Medulla oblongata (tissue), 1 donor: Measurements from ENCODE around the gene PTPN4.
"Not testable (repeated sequence)": the region's sequence is repeated elsewhere in the genome, so short reads cannot be mapped to it uniquely, and the experiment has no call there.

Experiments
- DNase-seq: peaks from one replicate; pipeline ENCODE4 v3.0.0-alpha.2; 2015; ENCODE audit errors: extremely low spot score

The PTPN4 gene

GRCh38 chr2:119804409-119804808 lies 44.7 kb downstream of the PTPN4 start:
- not testable (repeated sequence) for DNase-seq

- no peak for DNase-seq
Observed at GRCh38 chr2:119808516-119809147, 48.9 kb downstream of the PTPN4 start.

- no peak for DNase-seq
Observed at GRCh38 chr2:119809339-119810048, 49.8 kb downstream of the PTPN4 start.

GRCh38 chr2:119810049-119810630 lies 50.4 kb downstream of the PTPN4 start:
- no peak for DNase-seq

GRCh38 chr2:119814216-119814615 lies 54.5 kb downstream of the PTPN4 start:
- no peak for DNase-seq

GRCh38 chr2:119818792-119819191 lies 59.1 kb downstream of the PTPN4 start:
- DNase-seq: no peak

DNA sequence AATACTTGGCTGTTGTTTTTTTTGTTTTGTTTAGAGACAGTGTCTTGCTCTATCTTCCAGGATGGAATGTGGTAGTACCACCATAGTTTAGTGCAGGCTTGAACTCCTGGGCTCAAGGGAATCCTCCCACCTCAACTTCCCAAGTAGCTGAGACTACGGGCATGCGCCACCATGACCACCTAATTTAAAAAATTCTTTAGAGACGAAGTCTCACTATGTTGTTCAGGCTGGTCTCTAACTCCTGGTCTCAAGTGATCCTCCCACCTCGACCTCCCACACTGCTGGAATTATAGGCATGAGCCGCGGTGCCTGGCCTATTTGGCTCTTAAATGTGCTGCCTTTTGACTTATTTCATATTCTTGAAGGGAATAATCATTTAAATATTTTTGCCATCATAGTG lies 60.1 kb downstream of the PTPN4 start:
- no peak for DNase-seq

GRCh38 chr2:119820275-119820674 lies 60.6 kb downstream of the PTPN4 start:
- no peak for DNase-seq

GRCh38 chr2:119821266-119821665 lies 61.5 kb downstream of the PTPN4 start:
- no peak for DNase-seq

GRCh38 chr2:119823734-119824334 lies 64.1 kb downstream of the PTPN4 start:
- DNase-seq: peak; percentile 41

- peak; percentile 63 for DNase-seq
Observed at GRCh38 chr2:119826370-119826961, 66.7 kb downstream of the PTPN4 start.

DNA sequence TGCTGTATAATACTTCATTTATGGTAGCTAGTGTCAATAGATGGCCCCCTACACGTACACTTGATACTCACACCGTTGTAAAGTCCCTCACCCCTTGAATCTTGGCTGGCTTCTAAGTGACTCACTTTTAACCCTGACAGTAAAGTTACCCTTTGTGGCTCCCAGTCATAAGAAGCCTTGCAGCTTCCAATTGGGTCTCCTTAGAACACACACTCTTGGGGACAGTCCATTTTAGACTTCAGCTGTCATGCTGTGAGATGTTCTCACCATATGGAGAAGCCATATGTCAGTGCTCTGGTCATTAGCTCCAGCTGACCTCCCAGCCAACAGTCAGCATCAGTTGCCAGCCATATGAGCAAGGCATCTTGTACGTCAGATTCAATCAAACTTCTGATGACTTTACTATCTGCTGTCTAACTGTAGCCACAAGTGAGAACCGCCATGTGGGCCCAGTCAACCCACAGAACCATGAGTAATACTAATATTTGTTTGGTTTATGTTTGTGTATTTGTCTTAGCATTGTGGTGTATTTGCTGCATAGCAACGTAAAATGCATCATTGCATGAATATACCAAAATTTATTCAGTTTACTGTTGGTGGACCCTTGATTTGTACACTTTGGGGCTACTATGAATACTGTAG lies 68.3 kb downstream of the PTPN4 start:
- DNase-seq: no peak

- DNase-seq: no peak
Observed at GRCh38 chr2:119836455-119837142, 76.9 kb downstream of the PTPN4 start.

DNA sequence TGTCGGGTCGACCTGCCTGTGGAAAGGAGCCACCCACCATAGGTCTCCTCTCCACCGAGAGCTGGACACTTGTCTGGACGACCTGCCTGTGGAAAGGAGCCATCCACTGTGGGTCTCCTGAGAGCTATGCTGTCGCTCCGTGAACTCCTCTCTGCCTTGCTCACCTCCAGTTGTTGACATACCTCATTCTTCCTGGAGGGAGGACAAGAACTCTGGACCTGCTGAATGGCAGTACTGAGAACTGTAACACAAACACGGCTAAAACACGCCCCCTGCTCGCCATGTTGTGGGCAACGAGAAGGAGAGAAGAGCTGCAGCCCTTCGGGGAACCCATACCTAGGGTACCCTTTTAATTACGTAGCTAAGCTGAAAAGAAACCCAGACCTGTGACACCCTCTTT lies 77.6 kb downstream of the PTPN4 start:
- DNase-seq: no peak

- no peak for DNase-seq
Observed at GRCh38 chr2:119837759-119838158, 78.0 kb downstream of the PTPN4 start.

DNA sequence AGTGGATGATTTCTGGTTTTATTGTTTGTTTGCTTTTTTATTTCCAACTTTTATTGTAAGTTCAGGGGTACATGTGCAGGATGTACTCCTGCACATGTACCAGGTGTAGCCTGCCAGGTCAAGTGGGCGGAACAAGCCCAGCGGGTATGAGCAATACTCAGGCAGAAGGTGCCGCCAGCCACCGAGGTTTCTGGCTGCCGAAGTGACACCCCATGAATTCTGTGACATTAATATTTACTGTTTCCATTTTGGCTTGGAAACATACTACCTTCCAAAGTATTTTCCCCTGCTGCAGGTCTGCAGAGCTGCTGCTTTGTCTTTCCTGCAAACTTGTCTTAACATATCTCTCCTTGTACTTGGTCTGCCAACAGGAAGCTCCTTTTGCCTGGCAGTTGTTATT lies 78.5 kb downstream of the PTPN4 start:
- no peak for DNase-seq

- no peak for DNase-seq
Observed at GRCh38 chr2:119841550-119841949, 81.8 kb downstream of the PTPN4 start.

GRCh38 chr2:119846021-119846420 lies 86.3 kb downstream of the PTPN4 start:
- no peak for DNase-seq

- DNase-seq: no peak
Observed at GRCh38 chr2:119849838-119850565, 90.3 kb downstream of the PTPN4 start.

- DNase-seq: no peak
Observed at GRCh38 chr2:119852214-119852613, 92.5 kb downstream of the PTPN4 start.
